Stimulated activated naive CD8-positive, alpha-beta T cell treated with anti-CD3 and anti-CD28 coated beads, Interleukin-15, Interleukin-2, amounts not matched to agents 100 ng/mL and 50 ng/mL, for 24 hours (primary cell): ENCODE results near the gene OXGR1.
"Not testable (repeated sequence)": the region's sequence is repeated elsewhere in the genome, so short reads cannot be mapped to it uniquely, and the experiment has no call there.

Experiments used
- H3K27ac Mint-ChIP-seq: one replicate; pipeline ENCODE4 v1.8.0; 2021; ENCODE audit warnings: mild to moderate bottlenecking, mixed read lengths
- H3K27me3 Mint-ChIP-seq: one replicate; pipeline ENCODE4 v1.8.0; 2021; ENCODE audit warnings: mixed read lengths
- H3K36me3 Mint-ChIP-seq: one replicate; pipeline ENCODE4 v1.8.0; 2021; ENCODE audit warnings: low read depth, mixed read lengths
- H3K4me1 Mint-ChIP-seq: one replicate; pipeline ENCODE4 v1.8.0; 2021; ENCODE audit warnings: low read depth, mixed read lengths
- H3K4me3 Mint-ChIP-seq: one replicate; pipeline ENCODE4 v1.8.0; 2021; ENCODE audit warnings: mild to moderate bottlenecking, mixed read lengths
- H3K9me3 Mint-ChIP-seq: one replicate; pipeline ENCODE4 v1.8.0; 2021; ENCODE audit warnings: mixed read lengths

Gene OXGR1

DNA sequence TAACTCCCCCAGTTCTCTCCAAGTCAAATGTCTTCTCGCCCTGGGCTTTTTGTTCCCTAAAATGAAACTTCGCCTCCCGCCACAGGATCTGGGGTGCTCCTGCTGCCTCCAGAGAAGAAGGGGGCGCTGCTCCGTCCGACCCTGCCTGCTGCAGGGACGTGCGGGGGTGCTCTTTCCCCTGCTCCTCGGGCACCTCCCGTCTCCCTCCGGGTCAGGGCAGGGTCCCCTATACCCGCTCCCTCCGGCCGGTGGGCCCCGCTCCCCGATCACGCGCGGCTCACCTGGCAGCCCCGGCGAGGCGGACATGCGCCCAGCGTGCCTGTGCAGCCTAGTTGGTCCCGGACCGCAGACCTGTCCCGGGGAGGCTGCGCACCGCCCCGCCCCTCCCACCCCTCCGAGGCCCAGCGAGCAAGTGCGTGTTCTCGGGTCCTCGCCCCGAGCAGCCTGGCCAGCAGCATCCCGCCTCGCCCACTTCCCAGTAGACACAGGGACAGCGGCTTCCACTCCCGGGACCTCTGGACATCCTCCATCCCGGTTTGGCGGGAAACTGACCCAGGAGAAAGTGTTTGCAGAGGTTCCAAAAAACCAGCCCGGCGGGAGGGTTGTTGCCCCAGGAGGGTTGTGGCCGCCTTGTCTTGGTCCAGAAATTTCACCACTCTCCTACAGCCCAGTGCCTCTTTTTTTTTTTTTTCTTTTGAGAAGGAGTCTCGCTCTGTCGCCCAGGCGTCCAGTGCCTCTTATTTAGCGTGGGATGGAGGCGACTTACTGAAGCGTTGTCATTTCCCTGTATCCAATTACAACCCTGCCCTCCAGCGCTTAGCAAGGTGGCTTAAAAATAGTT lies at the start of gene OXGR1:
Gene OXGR1 (minus strand): TSS at position 460 of the 841 bp plus-strand sequence. CDS start 6,717 bp downstream, outside the sequence.
- Mint-ChIP-seq H3K36me3 (no peaks in the 10 kb centered on the region), H3K4me1 (peaks cover 4% of the 10 kb centered on the region), H3K4me3 (no peak within 1 kb of the TSS), H3K27me3 (peaks cover 55% of the 10 kb centered on the region), H3K27ac (no peak within 1 kb of the TSS), H3K9me3 (peaks cover 4% of the 10 kb centered on the region)

- Mint-ChIP-seq H3K36me3 (no peaks in the 10 kb centered on the region), H3K27me3 (peaks cover 3% of the 10 kb centered on the region), H3K4me3 (no peak overlapping the region), H3K27ac (no peak overlapping the region), H3K9me3 (no peaks in the 10 kb centered on the region), H3K4me1 (no peaks in the 10 kb centered on the region)
Measured at GRCh38 chr13:97043302-97043701, 49.0 kb upstream of the OXGR1 start.

DNA sequence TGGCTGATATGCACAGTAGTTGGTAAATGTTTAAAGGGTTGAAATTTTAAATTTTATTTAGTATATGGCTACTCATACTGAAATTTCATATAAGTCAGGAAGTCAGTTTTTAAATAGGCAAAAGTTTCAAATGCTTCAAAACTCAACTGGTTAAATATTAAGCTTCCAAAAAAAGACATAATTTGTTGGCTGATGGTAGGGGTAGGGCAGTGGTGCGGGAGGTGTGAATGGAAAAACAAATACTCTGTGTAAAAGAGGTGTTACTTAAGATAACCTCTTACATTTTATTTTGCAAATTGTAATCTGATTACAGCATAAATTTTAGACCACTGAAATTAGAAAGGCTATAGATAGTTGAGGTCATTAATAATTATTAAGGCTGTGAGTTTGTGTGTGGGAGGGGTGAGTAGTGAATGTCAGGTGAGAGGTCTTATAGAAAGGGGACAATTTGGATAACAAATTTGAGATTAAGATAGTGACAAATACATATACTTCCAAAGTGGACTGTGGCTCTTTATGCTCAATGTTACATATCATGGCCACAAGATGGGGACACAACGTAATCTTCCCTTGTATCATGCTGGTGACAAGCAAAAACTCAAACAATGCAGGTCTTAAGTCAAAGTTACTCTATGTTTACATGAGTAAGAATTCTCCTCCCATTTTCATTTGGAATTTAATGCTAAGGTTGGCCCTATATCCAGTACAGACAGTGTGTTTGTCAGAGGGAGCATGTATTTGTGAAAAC lies 36.6 kb upstream of the OXGR1 start:
- Mint-ChIP-seq H3K27me3 (peaks cover 34% of the 10 kb centered on the region), H3K4me1 (no peaks in the 10 kb centered on the region), H3K4me3 (no peak overlapping the region), H3K27ac (no peak overlapping the region), H3K9me3 (peaks cover 9% of the 10 kb centered on the region), H3K36me3 (no peaks in the 10 kb centered on the region)

GRCh38 chr13:97028441-97029299 lies 34.4 kb upstream of the OXGR1 start:
- H3K36me3 Mint-ChIP-seq: no peaks in the 10 kb centered on the region
- no peaks in the 10 kb centered on the region for H3K9me3 Mint-ChIP-seq
- H3K27ac Mint-ChIP-seq: no peak overlapping the region
- no peaks in the 10 kb centered on the region for H3K4me1 Mint-ChIP-seq
- no peak overlapping the region for H3K4me3 Mint-ChIP-seq
- peaks cover 32% of the 10 kb centered on the region for H3K27me3 Mint-ChIP-seq

DNA sequence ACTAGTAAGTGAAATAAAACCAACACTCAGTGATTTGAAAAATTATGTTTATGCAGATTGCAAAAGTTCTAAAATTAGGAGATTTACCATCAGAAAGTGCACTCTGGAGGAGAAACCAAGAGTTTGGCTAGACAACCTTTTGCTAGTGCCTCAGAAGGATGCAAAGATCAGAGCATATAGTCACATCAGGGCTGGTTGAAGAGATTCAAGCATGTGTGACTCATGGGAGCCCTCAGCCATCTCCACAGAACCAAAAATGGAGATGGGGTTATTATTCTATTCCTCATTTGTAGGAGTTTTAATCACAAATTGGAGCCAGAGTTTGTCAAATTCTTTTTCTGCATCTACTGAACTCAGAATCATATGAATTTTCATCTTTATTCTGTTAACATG lies 32.9 kb upstream of the OXGR1 start:
- H3K27ac Mint-ChIP-seq: no peak overlapping the region
- no peak overlapping the region for H3K4me3 Mint-ChIP-seq
- no peaks in the 10 kb centered on the region for H3K9me3 Mint-ChIP-seq

DNA sequence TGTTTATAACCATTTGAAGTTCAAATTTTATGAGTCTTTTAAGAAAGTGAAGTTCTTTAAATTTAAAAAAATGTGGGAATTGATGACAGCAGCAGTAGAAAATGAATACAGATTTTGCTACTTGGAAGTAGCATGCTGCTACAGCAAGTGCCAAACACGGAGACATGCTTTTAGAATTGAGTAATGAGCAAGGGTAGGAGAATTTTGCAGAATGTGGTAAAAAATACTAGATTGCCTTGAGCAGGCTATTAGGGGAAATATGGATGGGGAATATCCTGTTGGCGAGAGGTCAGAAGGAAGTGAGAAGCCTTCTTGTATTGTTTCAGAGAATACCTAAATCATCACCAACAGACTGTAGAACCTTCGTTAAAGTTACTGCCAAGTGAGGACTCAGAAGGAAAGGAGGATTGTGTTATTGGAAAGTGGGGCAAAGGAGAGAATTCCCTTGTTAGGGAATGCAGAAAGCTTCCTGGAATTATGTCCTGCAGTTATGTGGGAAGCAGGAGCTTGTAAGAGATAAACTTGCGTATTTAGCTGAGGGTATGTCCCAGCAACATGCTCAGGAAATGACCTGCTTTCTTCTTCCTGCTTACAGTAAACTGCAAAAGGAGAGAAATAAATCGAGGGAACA lies 32.4 kb upstream of the OXGR1 start:
- Mint-ChIP-seq H3K27me3 (peaks cover 39% of the 10 kb centered on the region), H3K4me3 (no peak overlapping the region), H3K27ac (no peak overlapping the region), H3K4me1 (no peaks in the 10 kb centered on the region), H3K9me3 (no peaks in the 10 kb centered on the region), H3K36me3 (no peaks in the 10 kb centered on the region)

More for the DNA sequence above, 32.9 kb upstream of the OXGR1 start:
- no peaks in the 10 kb centered on the region for H3K36me3 Mint-ChIP-seq
- peaks cover 39% of the 10 kb centered on the region for H3K27me3 Mint-ChIP-seq
- no peaks in the 10 kb centered on the region for H3K4me1 Mint-ChIP-seq

- not testable (repeated sequence) for H3K4me3 Mint-ChIP-seq, H3K36me3 Mint-ChIP-seq, H3K4me1 Mint-ChIP-seq, H3K9me3 Mint-ChIP-seq, H3K27ac Mint-ChIP-seq
- peaks cover 50% of the 10 kb centered on the region for H3K27me3 Mint-ChIP-seq
Measured at GRCh38 chr13:97023812-97024211, 29.5 kb upstream of the OXGR1 start.

DNA sequence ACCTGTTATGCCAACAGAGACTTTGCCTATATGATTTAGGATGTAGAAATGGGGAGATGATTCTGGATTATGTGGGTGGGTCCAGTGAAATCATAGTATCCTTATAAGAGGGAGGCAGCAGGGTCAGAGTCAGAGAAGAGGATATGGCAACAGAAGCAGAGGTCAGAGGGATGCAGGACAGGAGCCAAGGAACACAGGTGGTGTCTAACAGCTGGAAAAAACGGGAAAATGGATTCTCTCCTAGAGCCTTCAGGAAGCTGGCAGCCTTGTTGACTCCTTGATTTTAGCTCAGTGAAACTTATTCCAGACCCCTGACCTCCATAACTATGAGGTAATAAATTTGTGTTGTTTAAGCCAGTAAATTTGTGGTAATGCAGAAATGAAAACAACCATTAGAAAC lies 28.8 kb upstream of the OXGR1 start:
- peaks cover 49% of the 10 kb centered on the region for H3K27me3 Mint-ChIP-seq
- H3K4me3 Mint-ChIP-seq: no peak overlapping the region
- H3K36me3 Mint-ChIP-seq: no peaks in the 10 kb centered on the region

GRCh38 chr13:97021241-97021640 lies 27.0 kb upstream of the OXGR1 start:
- Mint-ChIP-seq H3K4me3 (no peak overlapping the region), H3K4me1 (no peaks in the 10 kb centered on the region)

More for the DNA sequence above, 28.8 kb upstream of the OXGR1 start:
- Mint-ChIP-seq H3K9me3 (no peaks in the 10 kb centered on the region), H3K27ac (no peak overlapping the region), H3K4me1 (no peaks in the 10 kb centered on the region)

DNA sequence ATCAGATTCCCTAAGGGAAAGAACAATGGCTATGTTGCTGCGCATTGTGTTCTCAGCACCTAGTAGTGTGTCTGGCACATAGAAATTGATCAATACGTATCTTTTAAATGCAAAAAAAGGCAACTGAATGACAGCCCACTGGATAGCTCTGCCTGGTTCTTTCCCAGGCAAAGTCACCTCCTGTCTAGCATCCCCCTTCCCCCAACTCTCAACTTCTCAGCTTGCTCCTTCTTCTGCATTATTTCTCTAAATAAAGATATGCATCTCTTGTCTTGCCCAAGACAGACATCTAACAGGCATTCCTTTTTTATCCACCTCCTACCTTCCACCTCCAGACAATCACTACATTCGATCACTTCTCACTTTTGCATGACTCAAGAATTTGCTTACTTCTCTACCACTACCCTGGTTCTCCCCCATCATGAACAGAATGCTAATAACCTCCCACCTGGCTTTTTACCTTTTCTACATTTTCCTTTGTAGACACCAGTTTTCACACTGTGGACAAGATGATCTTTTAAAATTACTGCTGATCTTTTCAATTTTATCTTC lies 26.5 kb upstream of the OXGR1 start:
- Mint-ChIP-seq H3K36me3 (no peaks in the 10 kb centered on the region), H3K4me1 (peaks cover 3% of the 10 kb centered on the region), H3K27me3 (peaks cover 53% of the 10 kb centered on the region), H3K4me3 (no peak overlapping the region), H3K27ac (no peak overlapping the region), H3K9me3 (no peaks in the 10 kb centered on the region)

More at GRCh38 chr13:97021241-97021640, 27.0 kb upstream of the OXGR1 start:
- Mint-ChIP-seq H3K9me3 (no peaks in the 10 kb centered on the region), H3K36me3 (no peaks in the 10 kb centered on the region), H3K27ac (no peak overlapping the region), H3K27me3 (peaks cover 57% of the 10 kb centered on the region)

- H3K27me3 Mint-ChIP-seq: peaks cover 55% of the 10 kb centered on the region
Measured at GRCh38 chr13:97020194-97020593, 25.9 kb upstream of the OXGR1 start.

DNA sequence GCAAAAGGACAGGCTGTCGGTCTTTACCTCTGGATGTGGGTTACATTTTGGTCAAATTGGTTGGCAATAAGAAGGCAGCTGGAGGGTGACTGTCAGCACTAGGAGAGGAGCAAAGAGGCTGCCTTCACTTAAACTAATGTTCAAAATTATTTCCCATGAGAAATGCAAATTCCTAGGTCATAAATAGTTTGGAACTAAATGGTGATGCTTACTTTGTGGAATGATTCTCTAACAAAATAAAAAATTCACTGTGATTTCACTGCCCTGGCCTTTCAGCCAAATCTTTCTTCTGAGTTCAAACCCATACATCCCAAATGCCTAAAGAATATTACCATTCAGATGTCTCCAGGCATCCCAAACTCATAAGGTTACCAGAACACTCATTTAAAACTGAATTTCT lies 25.0 kb upstream of the OXGR1 start:
- peaks cover 8% of the 10 kb centered on the region for H3K4me1 Mint-ChIP-seq
- peaks cover 58% of the 10 kb centered on the region for H3K27me3 Mint-ChIP-seq
- no peak overlapping the region for H3K27ac Mint-ChIP-seq
- H3K36me3 Mint-ChIP-seq: no peaks in the 10 kb centered on the region
- H3K9me3 Mint-ChIP-seq: peaks cover 4% of the 10 kb centered on the region
- H3K4me3 Mint-ChIP-seq: no peak overlapping the region

More at GRCh38 chr13:97020194-97020593, 25.9 kb upstream of the OXGR1 start:
- no peak overlapping the region for H3K4me3 Mint-ChIP-seq
- H3K4me1 Mint-ChIP-seq: peaks cover 8% of the 10 kb centered on the region
- H3K27ac Mint-ChIP-seq: no peak overlapping the region
- no peaks in the 10 kb centered on the region for H3K36me3 Mint-ChIP-seq
- H3K9me3 Mint-ChIP-seq: no peaks in the 10 kb centered on the region

- peaks cover 67% of the 10 kb centered on the region for H3K27me3 Mint-ChIP-seq
- H3K9me3 Mint-ChIP-seq: peaks cover 4% of the 10 kb centered on the region
- H3K4me1 Mint-ChIP-seq: peaks cover 8% of the 10 kb centered on the region
- H3K27ac Mint-ChIP-seq: no peak overlapping the region
- H3K36me3 Mint-ChIP-seq: no peaks in the 10 kb centered on the region
- H3K4me3 Mint-ChIP-seq: no peak overlapping the region
Measured at GRCh38 chr13:97018029-97018819, 23.9 kb upstream of the OXGR1 start.
